PC-3 (cell line): ENCODE measurements around the gene IRGQ.

Experiments
- EZH2 ChIP-seq: fragments of 300-600 bp; sonication (generic); IDR thresholded peaks from one replicate; pipeline ENCODE4 v1.6.1; 2017; ENCODE audit warnings: antibody characterized with exemption, mild to moderate bottlenecking, low read length; ENCODE audit not compliant: unreplicated experiment
- TF ChIP-seq, protein P1 (sequence below): fragments of 300-600 bp; sonication (generic); conservative IDR thresholded peaks from 2 replicates; pipeline ENCODE4 v1.5.1; 2017; ENCODE audit warnings: antibody characterized with exemption, low read depth, mild to moderate bottlenecking, low read length

DNA sequence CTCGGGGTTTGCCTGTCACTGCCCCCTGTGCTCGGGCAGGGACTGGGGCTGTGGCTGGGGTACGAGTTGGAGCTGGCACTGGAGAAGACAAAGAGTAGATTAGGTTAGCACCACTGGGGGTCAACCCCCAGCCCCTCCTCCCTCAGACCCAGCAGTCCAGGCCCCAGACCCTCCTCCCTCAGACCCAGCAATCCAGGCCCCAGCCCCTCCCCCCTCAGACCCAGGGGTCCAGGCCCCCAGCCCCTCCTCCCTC, 43.8 kb downstream of the IRGQ start:
- TF ChIP-seq, protein P1, sequence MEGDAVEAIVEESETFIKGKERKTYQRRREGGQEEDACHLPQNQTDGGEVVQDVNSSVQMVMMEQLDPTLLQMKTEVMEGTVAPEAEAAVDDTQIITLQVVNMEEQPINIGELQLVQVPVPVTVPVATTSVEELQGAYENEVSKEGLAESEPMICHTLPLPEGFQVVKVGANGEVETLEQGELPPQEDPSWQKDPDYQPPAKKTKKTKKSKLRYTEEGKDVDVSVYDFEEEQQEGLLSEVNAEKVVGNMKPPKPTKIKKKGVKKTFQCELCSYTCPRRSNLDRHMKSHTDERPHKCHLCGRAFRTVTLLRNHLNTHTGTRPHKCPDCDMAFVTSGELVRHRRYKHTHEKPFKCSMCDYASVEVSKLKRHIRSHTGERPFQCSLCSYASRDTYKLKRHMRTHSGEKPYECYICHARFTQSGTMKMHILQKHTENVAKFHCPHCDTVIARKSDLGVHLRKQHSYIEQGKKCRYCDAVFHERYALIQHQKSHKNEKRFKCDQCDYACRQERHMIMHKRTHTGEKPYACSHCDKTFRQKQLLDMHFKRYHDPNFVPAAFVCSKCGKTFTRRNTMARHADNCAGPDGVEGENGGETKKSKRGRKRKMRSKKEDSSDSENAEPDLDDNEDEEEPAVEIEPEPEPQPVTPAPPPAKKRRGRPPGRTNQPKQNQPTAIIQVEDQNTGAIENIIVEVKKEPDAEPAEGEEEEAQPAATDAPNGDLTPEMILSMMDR = no peak
- no peak for TF ChIP-seq EZH2
